ENCODE data around the gene FAT3.

FAT3 gene

GRCh38 chr11:92227959-92228935, 3.6 kb downstream of the FAT3 start:
- peak; percentile 22 for DNase-seq (ENCODE audit: low spot score)

GRCh38 chr11:92236856-92237255, 12.2 kb downstream of the FAT3 start:
- DNase-seq (ENCODE audit: low spot score): no peak

GRCh38 chr11:92240916-92241315, 16.3 kb downstream of the FAT3 start:
- no peak for DNase-seq (ENCODE audit: low spot score)

- DNase-seq (ENCODE audit: low spot score): peak; percentile 54
Observed at GRCh38 chr11:92245700-92246271, 21.2 kb downstream of the FAT3 start.

GRCh38 chr11:92246630-92247029, 22.0 kb downstream of the FAT3 start:
- no peak for DNase-seq (ENCODE audit: low spot score)

- no peak for DNase-seq (ENCODE audit: low spot score)
Observed at GRCh38 chr11:92249156-92249753, 24.6 kb downstream of the FAT3 start.

- no peak for DNase-seq (ENCODE audit: low spot score)
Observed at GRCh38 chr11:92251980-92252379, 27.4 kb downstream of the FAT3 start.

- DNase-seq (ENCODE audit: low spot score): no peak
Observed at GRCh38 chr11:92253421-92253820, 28.8 kb downstream of the FAT3 start.

- DNase-seq (ENCODE audit: low spot score): no peak
Observed at GRCh38 chr11:92253945-92254344, 29.3 kb downstream of the FAT3 start.

GRCh38 chr11:92257536-92257935, 32.9 kb downstream of the FAT3 start:
- no peak for DNase-seq (ENCODE audit: low spot score)

- no peak for DNase-seq (ENCODE audit: low spot score)
Observed at GRCh38 chr11:92259861-92260260, 35.2 kb downstream of the FAT3 start.

- DNase-seq (ENCODE audit: low spot score): no peak
Observed at GRCh38 chr11:92264350-92264749, 39.7 kb downstream of the FAT3 start.

GRCh38 chr11:92266806-92267205, 42.2 kb downstream of the FAT3 start:
- DNase-seq (ENCODE audit: low spot score): no peak

GRCh38 chr11:92267278-92267677, 42.7 kb downstream of the FAT3 start:
- no peak for DNase-seq (ENCODE audit: low spot score)

GRCh38 chr11:92267968-92268367, 43.4 kb downstream of the FAT3 start:
- no peak for DNase-seq (ENCODE audit: low spot score)

GRCh38 chr11:92268546-92268945, 43.9 kb downstream of the FAT3 start:
- DNase-seq (ENCODE audit: low spot score): no peak

- no peak for DNase-seq (ENCODE audit: low spot score)
Observed at GRCh38 chr11:92269021-92269420, 44.4 kb downstream of the FAT3 start.

- no peak for DNase-seq (ENCODE audit: low spot score)
Observed at GRCh38 chr11:92269841-92270240, 45.2 kb downstream of the FAT3 start.

- DNase-seq (ENCODE audit: low spot score): no peak
Observed at GRCh38 chr11:92272651-92273050, 48.0 kb downstream of the FAT3 start.
